Parathyroid adenoma (tissue), 2 donors: ENCODE data around the gene GPC3.

ENCODE experiments used
- H2AFZ ChIP-seq: fragments of 300-600 bp; sonication (generic); one replicate; pipeline ENCODE4 v1.7.0; 2017; ENCODE audit warnings: antibody characterized with exemption, mild to moderate bottlenecking
- H3K27ac ChIP-seq: fragments of 300-600 bp; sonication (generic); one replicate; pipeline ENCODE4 v1.7.0; 2017
- H3K27me3 ChIP-seq: fragments of 300-600 bp; sonication (generic); one replicate; pipeline ENCODE4 v1.7.0; 2017; ENCODE audit warnings: low read length; ENCODE audit not compliant: control insufficient read depth, insufficient read depth
- H3K36me3 ChIP-seq: fragments of 300-600 bp; sonication (generic); one replicate; pipeline ENCODE4 v1.7.0; 2017; ENCODE audit warnings: low read length; ENCODE audit not compliant: control insufficient read depth, insufficient read depth
- H3K4me1 ChIP-seq: fragments of 300-600 bp; sonication (generic); one replicate; pipeline ENCODE4 v1.7.0; 2017; ENCODE audit warnings: control low read depth
- H3K4me2 ChIP-seq: fragments of 300-600 bp; sonication (generic); one replicate; pipeline ENCODE4 v1.7.0; 2017; ENCODE audit warnings: low read length
- H3K4me3 ChIP-seq: fragments of 300-600 bp; sonication (generic); one replicate; pipeline ENCODE4 v1.7.0; 2017; ENCODE audit warnings: low read depth, low read length
- H3K79me2 ChIP-seq: fragments of 300-600 bp; sonication (generic); one replicate; pipeline ENCODE4 v1.7.0; 2017; ENCODE audit warnings: control low read depth
- H3K9ac ChIP-seq: fragments of 300-600 bp; sonication (generic); one replicate; pipeline ENCODE4 v1.7.0; 2017; ENCODE audit warnings: mild to moderate bottlenecking
- H3K9me3 ChIP-seq: fragments of 300-600 bp; sonication (generic); one replicate; pipeline ENCODE4 v1.7.0; 2017; ENCODE audit warnings: low read length; ENCODE audit not compliant: control insufficient read depth
- CTCF ChIP-seq: fragments of 300-600 bp; sonication (generic); IDR thresholded peaks from one replicate; pipeline ENCODE4 v1.7.0; 2017; ENCODE audit warnings: antibody characterized with exemption, mild to moderate bottlenecking
- donor health status: primary hyperparathyroidism.

Gene GPC3

GRCh38 chrX:133796282-133796681, 189.1 kb downstream of the GPC3 start:
- Histone ChIP-seq H3K4me2 (no peak overlapping the region), H2AFZ (no peak overlapping the region), H3K4me3 (no peak overlapping the region), H3K9me3 (no peaks in the 10 kb centered on the region), H3K4me1 (no peaks in the 10 kb centered on the region), H3K36me3 (no peaks in the 10 kb centered on the region), H3K27ac (no peak overlapping the region), H3K9ac (no peak overlapping the region), H3K27me3 (no peaks in the 10 kb centered on the region), H3K79me2 (no peaks in the 10 kb centered on the region)
- no peak for TF ChIP-seq CTCF

- H3K79me2 ChIP-seq, result no peaks in the 10 kb centered on the region
- H3K4me2 ChIP-seq, result no peak overlapping the region
- no peaks in the 10 kb centered on the region for H3K4me1 ChIP-seq
- H3K27me3 ChIP-seq, result no peaks in the 10 kb centered on the region
- no peak for TF ChIP-seq CTCF
- no peak overlapping the region for H3K27ac ChIP-seq
- H3K36me3 ChIP-seq, result no peaks in the 10 kb centered on the region
- no peak overlapping the region for H3K9ac ChIP-seq
- no peak overlapping the region for H3K4me3 ChIP-seq
- H2AFZ ChIP-seq, result no peak overlapping the region
- H3K9me3 ChIP-seq, result no peaks in the 10 kb centered on the region
Observed at GRCh38 chrX:133794126-133794525, 191.3 kb downstream of the GPC3 start.

- H3K4me1 ChIP-seq, result no peaks in the 10 kb centered on the region
- H3K27ac ChIP-seq, result no peak overlapping the region
- no peaks in the 10 kb centered on the region for H3K27me3 ChIP-seq
- H3K4me3 ChIP-seq, result no peak overlapping the region
- H3K9ac ChIP-seq, result no peak overlapping the region
- H2AFZ ChIP-seq, result no peak overlapping the region
- H3K9me3 ChIP-seq, result no peaks in the 10 kb centered on the region
- TF ChIP-seq CTCF, result no peak
- H3K79me2 ChIP-seq, result no peaks in the 10 kb centered on the region
- no peaks in the 10 kb centered on the region for H3K36me3 ChIP-seq
- H3K4me2 ChIP-seq, result no peak overlapping the region
Observed at GRCh38 chrX:133793626-133794025, 191.8 kb downstream of the GPC3 start.

- Histone ChIP-seq H3K27ac (no peak overlapping the region), H3K36me3 (no peaks in the 10 kb centered on the region), H3K4me1 (no peaks in the 10 kb centered on the region), H3K9me3 (no peaks in the 10 kb centered on the region), H2AFZ (no peak overlapping the region), H3K4me2 (peak overlapping the region; percentile 57), H3K27me3 (no peaks in the 10 kb centered on the region), H3K9ac (no peak overlapping the region), H3K79me2 (no peaks in the 10 kb centered on the region), H3K4me3 (no peak overlapping the region)
- peak; percentile 67 for TF ChIP-seq CTCF
Observed at GRCh38 chrX:133792198-133792953, 193.0 kb downstream of the GPC3 start.

GRCh38 chrX:133789829-133790228, 195.6 kb downstream of the GPC3 start:
- H3K9ac ChIP-seq, result no peak overlapping the region
- no peaks in the 10 kb centered on the region for H3K79me2 ChIP-seq
- no peak overlapping the region for H3K4me3 ChIP-seq
- no peak overlapping the region for H3K4me2 ChIP-seq
- no peaks in the 10 kb centered on the region for H3K36me3 ChIP-seq
- H3K27me3 ChIP-seq, result no peaks in the 10 kb centered on the region
- no peak overlapping the region for H2AFZ ChIP-seq
- H3K9me3 ChIP-seq, result no peaks in the 10 kb centered on the region
- no peak for TF ChIP-seq CTCF
- no peak overlapping the region for H3K27ac ChIP-seq
- H3K4me1 ChIP-seq, result no peaks in the 10 kb centered on the region
